Fibroblast of skin of abdomen (primary cell): ENCODE data around the gene NUDT22.

ENCODE experiments used
- DNase-seq: peaks from one replicate; pipeline ENCODE4 v3.0.0-alpha.2; 2013

The NUDT22 gene

GRCh38 chr11:64275031-64275800, 49.1 kb downstream of the NUDT22 start:
- no peak for DNase-seq

- DNase-seq = no peak
Measured at GRCh38 chr11:64275841-64276240, 49.8 kb downstream of the NUDT22 start.

- DNase-seq = no peak
Measured at GRCh38 chr11:64276653-64277431, 50.8 kb downstream of the NUDT22 start.

- no peak for DNase-seq
Measured at GRCh38 chr11:64278576-64279190, 52.6 kb downstream of the NUDT22 start.
